NB4 (cell line): Measurements from ENCODE around the gene CDH13.

Experiments
- POLR2A ChIP-seq: IDR thresholded peaks from 2 replicates; pipeline ENCODE4 v1.6.1; 2011; ENCODE audit warnings: mild to moderate bottlenecking; ENCODE audit not compliant: insufficient read length; ENCODE audit errors: extremely low read depth
- TF ChIP-seq, protein P1 (sequence below): IDR thresholded peaks from one replicate; pipeline ENCODE4 v1.5.1; 2012; ENCODE audit warnings: low read depth, low read length
- TF ChIP-seq, protein P2 (sequence below): IDR thresholded peaks from 2 replicates; pipeline ENCODE4 v1.6.1; 2011; ENCODE audit warnings: low read depth, low read length

DNA sequence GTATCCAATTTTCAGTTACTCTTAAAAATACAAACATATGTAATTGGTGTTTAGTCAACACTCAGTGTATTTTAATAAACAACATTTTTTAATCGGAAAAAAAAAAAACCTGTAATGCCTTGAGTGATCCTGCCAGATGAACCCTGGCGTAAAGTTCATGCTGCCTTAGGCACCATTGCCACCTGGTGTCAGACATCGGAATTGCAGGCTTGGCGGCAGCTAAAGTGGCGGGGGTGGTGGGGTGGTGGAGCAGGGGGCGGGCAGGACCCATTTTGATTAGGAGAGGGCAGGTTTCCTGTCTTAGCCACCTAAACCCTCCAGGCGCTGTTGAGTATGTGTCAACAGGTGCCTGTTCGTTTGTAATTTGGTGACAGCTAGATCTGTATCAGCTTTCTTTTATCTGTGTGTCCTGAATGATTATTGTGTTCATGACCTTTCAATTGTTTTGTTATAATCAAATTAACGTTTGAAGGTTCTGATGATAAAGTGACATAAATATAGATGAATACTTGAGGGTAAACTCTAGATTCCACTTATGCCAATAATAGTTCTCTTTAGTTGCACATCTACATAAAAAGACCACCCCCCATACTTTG is 588.7 kb downstream of the CDH13 start:
- TF ChIP-seq, protein P1, sequence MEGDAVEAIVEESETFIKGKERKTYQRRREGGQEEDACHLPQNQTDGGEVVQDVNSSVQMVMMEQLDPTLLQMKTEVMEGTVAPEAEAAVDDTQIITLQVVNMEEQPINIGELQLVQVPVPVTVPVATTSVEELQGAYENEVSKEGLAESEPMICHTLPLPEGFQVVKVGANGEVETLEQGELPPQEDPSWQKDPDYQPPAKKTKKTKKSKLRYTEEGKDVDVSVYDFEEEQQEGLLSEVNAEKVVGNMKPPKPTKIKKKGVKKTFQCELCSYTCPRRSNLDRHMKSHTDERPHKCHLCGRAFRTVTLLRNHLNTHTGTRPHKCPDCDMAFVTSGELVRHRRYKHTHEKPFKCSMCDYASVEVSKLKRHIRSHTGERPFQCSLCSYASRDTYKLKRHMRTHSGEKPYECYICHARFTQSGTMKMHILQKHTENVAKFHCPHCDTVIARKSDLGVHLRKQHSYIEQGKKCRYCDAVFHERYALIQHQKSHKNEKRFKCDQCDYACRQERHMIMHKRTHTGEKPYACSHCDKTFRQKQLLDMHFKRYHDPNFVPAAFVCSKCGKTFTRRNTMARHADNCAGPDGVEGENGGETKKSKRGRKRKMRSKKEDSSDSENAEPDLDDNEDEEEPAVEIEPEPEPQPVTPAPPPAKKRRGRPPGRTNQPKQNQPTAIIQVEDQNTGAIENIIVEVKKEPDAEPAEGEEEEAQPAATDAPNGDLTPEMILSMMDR = peak; percentile 85
- TF ChIP-seq POLR2A = no peak
- TF ChIP-seq, protein P2, sequence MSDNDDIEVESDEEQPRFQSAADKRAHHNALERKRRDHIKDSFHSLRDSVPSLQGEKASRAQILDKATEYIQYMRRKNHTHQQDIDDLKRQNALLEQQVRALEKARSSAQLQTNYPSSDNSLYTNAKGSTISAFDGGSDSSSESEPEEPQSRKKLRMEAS = no peak
